Measurements from ENCODE around the gene OGN. TPM values are rescaled to one million over a fixed set of nuclear protein-coding genes. Genes with fewer than 3 reads are reported as not detected.

Gene OGN
- total RNA-seq, 4 donors from 2014 or later, result 0.97 to 2.4 (median 1.6) TPM

GRCh38 chr9:92369075-92369474, 35.3 kb downstream of the OGN start:
- no peaks in the 10 kb centered on the region for H3K9me3 ChIP-seq
- no peaks in the 10 kb centered on the region for H3K27me3 ChIP-seq
- no peak overlapping the region for H3K27ac ChIP-seq
- 65% methylated on average over 2 of the region's 2 CpGs for WGBS
- TF ChIP-seq POLR2A (IDR thresholded peaks at IDR 0.05), result no peak
- TF ChIP-seq POLR2AphosphoS5 (IDR thresholded peaks at IDR 0.05), result no peak
- no peak for TF ChIP-seq CTCF (IDR thresholded peaks at IDR 0.05)
- TF ChIP-seq EP300 (IDR thresholded peaks at IDR 0.05), result no peak
- DNase-seq (ENCODE audit: low spot score in 2 of 2), result no peak
- H3K36me3 ChIP-seq, result peaks cover 5% of the 10 kb centered on the region
- no peak overlapping the region for H3K4me3 ChIP-seq
- no peaks in the 10 kb centered on the region for H3K4me1 ChIP-seq

GRCh38 chr9:92360083-92360482, 44.3 kb downstream of the OGN start:
- WGBS, result 79% methylated on average over 3 of the region's 3 CpGs
- Histone ChIP-seq H3K27ac (no peak overlapping the region), H3K4me3 (no peak overlapping the region), H3K9me3 (peaks cover 5% of the 10 kb centered on the region), H3K36me3 (no peaks in the 10 kb centered on the region), H3K4me1 (no peaks in the 10 kb centered on the region), H3K27me3 (no peaks in the 10 kb centered on the region)
- TF ChIP-seq CTCF (IDR thresholded peaks at IDR 0.05), result no peak
- TF ChIP-seq POLR2A (IDR thresholded peaks at IDR 0.05), result no peak
- no peak for TF ChIP-seq EP300 (IDR thresholded peaks at IDR 0.05)
- no peak for TF ChIP-seq POLR2AphosphoS5 (IDR thresholded peaks at IDR 0.05)
- no peak for DNase-seq (ENCODE audit: low spot score in 2 of 2)

GRCh38 chr9:92359394-92359995, 44.9 kb downstream of the OGN start:
- Histone ChIP-seq H3K4me1 (no peaks in the 10 kb centered on the region), H3K27ac (no peak overlapping the region), H3K27me3 (no peaks in the 10 kb centered on the region), H3K36me3 (no peaks in the 10 kb centered on the region), H3K4me3 (no peak overlapping the region), H3K9me3 (peaks cover 5% of the 10 kb centered on the region)
- TF ChIP-seq POLR2AphosphoS5 (IDR thresholded peaks at IDR 0.05), result no peak
- 55% methylated on average over 2 of the region's 2 CpGs for WGBS
- no peak for DNase-seq (ENCODE audit: low spot score in 2 of 2)

GRCh38 chr9:92353051-92353450, 51.3 kb downstream of the OGN start:
- H3K27me3 ChIP-seq, result no peaks in the 10 kb centered on the region
- no peak overlapping the region for H3K4me3 ChIP-seq
- DNase-seq (ENCODE audit: low spot score in 2 of 2), result no peak
- WGBS, result 77% methylated on average over 6 of the region's 6 CpGs
- H3K9me3 ChIP-seq, result peaks cover under 1% of the 10 kb centered on the region
- H3K36me3 ChIP-seq, result peaks cover 9% of the 10 kb centered on the region
- H3K4me1 ChIP-seq, result peaks cover 2% of the 10 kb centered on the region
- no peak overlapping the region for H3K27ac ChIP-seq
- no peak for TF ChIP-seq POLR2A (IDR thresholded peaks at IDR 0.05)
- TF ChIP-seq POLR2AphosphoS5 (IDR thresholded peaks at IDR 0.05), result no peak
- no peak for TF ChIP-seq EP300 (IDR thresholded peaks at IDR 0.05)
- TF ChIP-seq CTCF (IDR thresholded peaks at IDR 0.05), result no peak

GRCh38 chr9:92350740-92351133, 53.6 kb downstream of the OGN start:
- H3K27ac ChIP-seq, result peak overlapping the region; percentile 66
- H3K36me3 ChIP-seq, result peaks cover 9% of the 10 kb centered on the region
- no peak overlapping the region for H3K4me3 ChIP-seq
- no peaks in the 10 kb centered on the region for H3K27me3 ChIP-seq
- no peak for DNase-seq (ENCODE audit: low spot score in 2 of 2)
- no peaks in the 10 kb centered on the region for H3K9me3 ChIP-seq
- H3K4me1 ChIP-seq, result peaks cover 2% of the 10 kb centered on the region
- TF ChIP-seq EP300 (IDR thresholded peaks at IDR 0.05), result no peak
- no peak for TF ChIP-seq POLR2AphosphoS5 (IDR thresholded peaks at IDR 0.05)
- TF ChIP-seq CTCF (IDR thresholded peaks at IDR 0.05), result no peak
